GM12892 (cell line): ENCODE results near the gene ABCC4.

ENCODE experiments used
- POLR2AphosphoS5 ChIP-seq: IDR thresholded peaks from 2 replicates; pipeline ENCODE4 v1.6.1; 2011; ENCODE audit warnings: low read depth, low read length, control low read depth
- TAF1 ChIP-seq: IDR thresholded peaks from 2 replicates; pipeline ENCODE4 v1.6.1; 2011; ENCODE audit warnings: low read depth, mild to moderate bottlenecking, control low read depth, low read length, borderline replicate concordance

DNA sequence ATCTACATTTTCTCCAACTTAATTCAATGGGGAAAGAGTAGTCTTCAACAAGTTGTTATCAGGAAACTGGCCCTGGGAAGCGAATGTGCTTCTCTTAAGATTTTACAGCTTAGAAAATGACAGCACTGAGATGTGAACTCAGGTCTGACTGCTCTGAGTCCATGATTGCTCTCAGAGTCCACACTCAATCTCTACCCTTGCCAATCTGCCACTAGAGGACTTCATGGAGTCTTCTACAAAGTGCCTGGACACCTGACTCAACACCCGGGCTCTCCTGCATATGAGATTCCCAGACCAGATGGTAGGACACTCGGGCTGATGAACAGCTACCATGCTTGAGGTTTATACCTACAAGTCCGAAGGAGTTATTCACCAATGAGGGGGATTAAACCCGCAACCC is 74.8 kb downstream of the ABCC4 start:
- no peak for TF ChIP-seq TAF1
- no peak for TF ChIP-seq POLR2AphosphoS5
